SK-N-SH treated with all-trans-retinoic acid at 6 μM for 48 hours (cell line): Measurements from ENCODE around the gene ZNF44.

Experiments
- ATAC-seq: fragments of 200-7000 bp; cut with Tn5 transposase; 3 replicates; pipeline ENCODE4 v1.9.1; 2020; ENCODE audit warnings: mild to moderate bottlenecking, moderate library complexity
- ARNTL ChIP-seq: fragments of 450-650 bp; formaldehyde crosslinking; IDR thresholded peaks from 2 replicates; pipeline ENCODE4 v1.5.0; 2020; ENCODE audit warnings: low read depth, mild to moderate bottlenecking, moderate library complexity, borderline replicate concordance
- BACH2 ChIP-seq: fragments of 250-450 bp; sonication (Bioruptor Pico); IDR thresholded peaks from 2 replicates; pipeline ENCODE4 v1.9.0; 2021; ENCODE audit warnings: mild to moderate bottlenecking, borderline replicate concordance
- CSDC2 ChIP-seq: fragments of 250-450 bp; sonication (Bioruptor Pico); IDR thresholded peaks from 2 replicates; pipeline ENCODE4 v1.5.0; 2020; ENCODE audit warnings: mild to moderate bottlenecking, moderate library complexity
- GLIS3 ChIP-seq: fragments of 250-450 bp; sonication (Bioruptor Pico); IDR thresholded peaks from 2 replicates; pipeline ENCODE4 v1.5.0; 2020; ENCODE audit warnings: mild to moderate bottlenecking, moderate library complexity
- ISL1 ChIP-seq: fragments of 250-450 bp; sonication (Bioruptor Pico); IDR thresholded peaks from 2 replicates; pipeline ENCODE4 v2.1.2; 2022; ENCODE audit warnings: mild to moderate bottlenecking, moderate library complexity
- OSR1 ChIP-seq: fragments of 250-450 bp; sonication (Bioruptor Pico); IDR thresholded peaks from 2 replicates; pipeline ENCODE4 v1.8.0; 2022; ENCODE audit warnings: moderate library complexity, mild to moderate bottlenecking, inconsistent platforms
- PATZ1 ChIP-seq: fragments of 250-450 bp; sonication (Bioruptor Pico); IDR thresholded peaks from 2 replicates; pipeline ENCODE4 v1.8.0; 2020; ENCODE audit warnings: mild to moderate bottlenecking, moderate library complexity, borderline replicate concordance
- PPARA ChIP-seq: fragments of 250-450 bp; sonication (Bioruptor Pico); IDR thresholded peaks from 2 replicates; pipeline ENCODE4 v1.5.0; 2020; ENCODE audit warnings: mild to moderate bottlenecking, borderline replicate concordance
- RARB ChIP-seq: fragments of 250-450 bp; sonication (Bioruptor Pico); IDR thresholded peaks from 2 replicates; pipeline ENCODE4 v1.8.0; 2021; ENCODE audit warnings: mild to moderate bottlenecking, moderate library complexity
- SNAI2 ChIP-seq: fragments of 250-450 bp; sonication (Bioruptor Pico); IDR thresholded peaks from 2 replicates; pipeline ENCODE4 v1.5.0; 2020; ENCODE audit warnings: mild to moderate bottlenecking, moderate library complexity
- TCF4 ChIP-seq: fragments of 250-450 bp; sonication (Bioruptor Pico); IDR thresholded peaks from 2 replicates; pipeline ENCODE4 v1.8.0; 2021; ENCODE audit warnings: mild to moderate bottlenecking, moderate library complexity, borderline replicate concordance
- TOX ChIP-seq: fragments of 250-450 bp; sonication (Bioruptor Pico); IDR thresholded peaks from 2 replicates; pipeline ENCODE4 v1.8.0; 2021; ENCODE audit warnings: mild to moderate bottlenecking, moderate library complexity, borderline replicate concordance
- ZC3H10 ChIP-seq: fragments of 250-450 bp; sonication (Bioruptor Pico); IDR thresholded peaks from 2 replicates; pipeline ENCODE4 v1.5.1; 2021; ENCODE audit warnings: mild to moderate bottlenecking, moderate library complexity
- ZFP3 ChIP-seq: fragments of 250-450 bp; sonication (Bioruptor Pico); IDR thresholded peaks from 2 replicates; pipeline ENCODE4 v1.5.0; 2020; ENCODE audit warnings: mild to moderate bottlenecking, moderate library complexity
- ZFP30 ChIP-seq: fragments of 450-650 bp; formaldehyde crosslinking; IDR thresholded peaks from 2 replicates; pipeline ENCODE4 v1.5.0; 2022; ENCODE audit warnings: mild to moderate bottlenecking, moderate library complexity
- ZNF70 ChIP-seq: fragments of 450-650 bp; formaldehyde crosslinking; IDR thresholded peaks from 2 replicates; pipeline ENCODE4 v1.5.0; 2020; ENCODE audit warnings: mild to moderate bottlenecking, moderate library complexity
- ZNF8 ChIP-seq: fragments of 450-650 bp; formaldehyde crosslinking; IDR thresholded peaks from 2 replicates; pipeline ENCODE4 v1.5.0; 2020; ENCODE audit warnings: mild to moderate bottlenecking, moderate library complexity
- TF ChIP-seq, protein P1 (sequence below): fragments of 250-450 bp; sonication (Bioruptor Pico); IDR thresholded peaks from 2 replicates; pipeline ENCODE4 v1.8.0; 2021; ENCODE audit warnings: low read depth, mild to moderate bottlenecking, moderate library complexity, borderline replicate concordance
- TF ChIP-seq, protein P2 (sequence below): fragments of 250-450 bp; sonication (Bioruptor Pico); IDR thresholded peaks from 2 replicates; pipeline ENCODE4 v1.5.1; 2021; ENCODE audit warnings: mild to moderate bottlenecking, moderate library complexity
- TF ChIP-seq, protein P3 (sequence below): fragments of 250-450 bp; sonication (Bioruptor Pico); IDR thresholded peaks from 2 replicates; pipeline ENCODE4 v1.5.0; 2020; ENCODE audit warnings: mild to moderate bottlenecking, moderate library complexity
- TF ChIP-seq, protein P4 (sequence below): fragments of 250-450 bp; sonication (Bioruptor Pico); IDR thresholded peaks from 2 replicates; pipeline ENCODE4 v1.5.1; 2020; ENCODE audit warnings: low read depth, mild to moderate bottlenecking, moderate library complexity

The ZNF44 gene

GRCh38 chr19:12278713-12279112 is 16.0 kb downstream of the ZNF44 start:
- ATAC-seq = no peak
- TF ChIP-seq ARNTL (CRISPR knock-in tag) (no peak), PATZ1 (CRISPR knock-in tag) (no peak), TOX (no peak), PPARA (CRISPR knock-in tag) (no peak), ZNF8 (CRISPR knock-in tag) (no peak), ZC3H10 (CRISPR knock-in tag) (no peak), ZFP30 (no peak), TCF4 (CRISPR knock-in tag) (no peak)
- TF ChIP-seq, protein P1, sequence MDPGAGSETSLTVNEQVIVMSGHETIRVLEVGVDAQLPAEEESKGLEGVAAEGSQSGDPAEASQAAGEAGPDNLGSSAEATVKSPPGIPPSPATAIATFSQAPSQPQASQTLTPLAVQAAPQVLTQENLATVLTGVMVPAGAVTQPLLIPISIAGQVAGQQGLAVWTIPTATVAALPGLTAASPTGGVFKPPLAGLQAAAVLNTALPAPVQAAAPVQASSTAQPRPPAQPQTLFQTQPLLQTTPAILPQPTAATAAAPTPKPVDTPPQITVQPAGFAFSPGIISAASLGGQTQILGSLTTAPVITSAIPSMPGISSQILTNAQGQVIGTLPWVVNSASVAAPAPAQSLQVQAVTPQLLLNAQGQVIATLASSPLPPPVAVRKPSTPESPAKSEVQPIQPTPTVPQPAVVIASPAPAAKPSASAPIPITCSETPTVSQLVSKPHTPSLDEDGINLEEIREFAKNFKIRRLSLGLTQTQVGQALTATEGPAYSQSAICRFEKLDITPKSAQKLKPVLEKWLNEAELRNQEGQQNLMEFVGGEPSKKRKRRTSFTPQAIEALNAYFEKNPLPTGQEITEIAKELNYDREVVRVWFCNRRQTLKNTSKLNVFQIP (CRISPR knock-in tag) = no peak

GRCh38 chr19:12272980-12273901 is 21.4 kb downstream of the ZNF44 start:
- ATAC-seq = no peak
- TF ChIP-seq ISL1 (CRISPR knock-in tag) = no peak
- TF ChIP-seq PPARA (CRISPR knock-in tag) = no peak
- no peak for TF ChIP-seq OSR1 (CRISPR knock-in tag)
- TF ChIP-seq GLIS3 (CRISPR knock-in tag) = no peak
- TF ChIP-seq, protein P2, sequence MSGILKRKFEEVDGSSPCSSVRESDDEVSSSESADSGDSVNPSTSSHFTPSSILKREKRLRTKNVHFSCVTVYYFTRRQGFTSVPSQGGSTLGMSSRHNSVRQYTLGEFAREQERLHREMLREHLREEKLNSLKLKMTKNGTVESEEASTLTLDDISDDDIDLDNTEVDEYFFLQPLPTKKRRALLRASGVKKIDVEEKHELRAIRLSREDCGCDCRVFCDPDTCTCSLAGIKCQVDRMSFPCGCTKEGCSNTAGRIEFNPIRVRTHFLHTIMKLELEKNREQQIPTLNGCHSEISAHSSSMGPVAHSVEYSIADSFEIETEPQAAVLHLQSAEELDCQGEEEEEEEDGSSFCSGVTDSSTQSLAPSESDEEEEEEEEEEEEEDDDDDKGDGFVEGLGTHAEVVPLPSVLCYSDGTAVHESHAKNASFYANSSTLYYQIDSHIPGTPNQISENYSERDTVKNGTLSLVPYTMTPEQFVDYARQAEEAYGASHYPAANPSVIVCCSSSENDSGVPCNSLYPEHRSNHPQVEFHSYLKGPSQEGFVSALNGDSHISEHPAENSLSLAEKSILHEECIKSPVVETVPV = no peak
- TF ChIP-seq ZFP30 = no peak
- TF ChIP-seq SNAI2 (CRISPR knock-in tag) = no peak
- TF ChIP-seq, protein P3, sequence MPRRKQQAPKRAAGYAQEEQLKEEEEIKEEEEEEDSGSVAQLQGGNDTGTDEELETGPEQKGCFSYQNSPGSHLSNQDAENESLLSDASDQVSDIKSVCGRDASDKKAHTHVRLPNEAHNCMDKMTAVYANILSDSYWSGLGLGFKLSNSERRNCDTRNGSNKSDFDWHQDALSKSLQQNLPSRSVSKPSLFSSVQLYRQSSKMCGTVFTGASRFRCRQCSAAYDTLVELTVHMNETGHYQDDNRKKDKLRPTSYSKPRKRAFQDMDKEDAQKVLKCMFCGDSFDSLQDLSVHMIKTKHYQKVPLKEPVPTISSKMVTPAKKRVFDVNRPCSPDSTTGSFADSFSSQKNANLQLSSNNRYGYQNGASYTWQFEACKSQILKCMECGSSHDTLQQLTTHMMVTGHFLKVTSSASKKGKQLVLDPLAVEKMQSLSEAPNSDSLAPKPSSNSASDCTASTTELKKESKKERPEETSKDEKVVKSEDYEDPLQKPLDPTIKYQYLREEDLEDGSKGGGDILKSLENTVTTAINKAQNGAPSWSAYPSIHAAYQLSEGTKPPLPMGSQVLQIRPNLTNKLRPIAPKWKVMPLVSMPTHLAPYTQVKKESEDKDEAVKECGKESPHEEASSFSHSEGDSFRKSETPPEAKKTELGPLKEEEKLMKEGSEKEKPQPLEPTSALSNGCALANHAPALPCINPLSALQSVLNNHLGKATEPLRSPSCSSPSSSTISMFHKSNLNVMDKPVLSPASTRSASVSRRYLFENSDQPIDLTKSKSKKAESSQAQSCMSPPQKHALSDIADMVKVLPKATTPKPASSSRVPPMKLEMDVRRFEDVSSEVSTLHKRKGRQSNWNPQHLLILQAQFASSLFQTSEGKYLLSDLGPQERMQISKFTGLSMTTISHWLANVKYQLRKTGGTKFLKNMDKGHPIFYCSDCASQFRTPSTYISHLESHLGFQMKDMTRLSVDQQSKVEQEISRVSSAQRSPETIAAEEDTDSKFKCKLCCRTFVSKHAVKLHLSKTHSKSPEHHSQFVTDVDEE (CRISPR knock-in tag) = no peak
- no peak for TF ChIP-seq ZNF8 (CRISPR knock-in tag)
- TF ChIP-seq, protein P4, sequence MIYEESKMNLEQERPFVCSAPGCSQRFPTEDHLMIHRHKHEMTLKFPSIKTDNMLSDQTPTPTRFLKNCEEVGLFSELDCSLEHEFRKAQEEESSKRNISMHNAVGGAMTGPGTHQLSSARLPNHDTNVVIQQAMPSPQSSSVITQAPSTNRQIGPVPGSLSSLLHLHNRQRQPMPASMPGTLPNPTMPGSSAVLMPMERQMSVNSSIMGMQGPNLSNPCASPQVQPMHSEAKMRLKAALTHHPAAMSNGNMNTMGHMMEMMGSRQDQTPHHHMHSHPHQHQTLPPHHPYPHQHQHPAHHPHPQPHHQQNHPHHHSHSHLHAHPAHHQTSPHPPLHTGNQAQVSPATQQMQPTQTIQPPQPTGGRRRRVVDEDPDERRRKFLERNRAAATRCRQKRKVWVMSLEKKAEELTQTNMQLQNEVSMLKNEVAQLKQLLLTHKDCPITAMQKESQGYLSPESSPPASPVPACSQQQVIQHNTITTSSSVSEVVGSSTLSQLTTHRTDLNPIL (CRISPR knock-in tag) = no peak
- no peak for TF ChIP-seq TCF4 (CRISPR knock-in tag)
- no peak for TF ChIP-seq RARB (CRISPR knock-in tag)
- no peak for TF ChIP-seq ZFP3
- no peak for TF ChIP-seq ZNF70 (CRISPR knock-in tag)
- no peak for TF ChIP-seq BACH2 (CRISPR knock-in tag)
- TF ChIP-seq CSDC2 (CRISPR knock-in tag) = no peak
- no peak for TF ChIP-seq PATZ1 (CRISPR knock-in tag)
